Peyer's patch (tissue), 4 donors: ENCODE measurements around the gene RAPGEF2.

Experiments
- CTCF ChIP-seq, 6 experiments: fragments of 450-650 bp in 4 of 6; fragments of 200-600 bp in 2 of 6; sonication (generic) in 1 of 6; IDR thresholded peaks; one replicate each; pipeline ENCODE4 v1.5.1; 2017 to 2019; ENCODE audit warnings: antibody characterized with exemption in 6 of 6, mild to moderate bottlenecking in 3 of 6, moderate library complexity in 1 of 6
- POLR2A ChIP-seq, 2 donors: fragments of 450-650 bp; IDR thresholded peaks; one replicate each; pipeline ENCODE4 v1.5.1; 2017; ENCODE audit warnings: antibody characterized with exemption in 2 of 2, mild to moderate bottlenecking in 2 of 2, moderate library complexity in 2 of 2

- TF ChIP-seq CTCF (IDR thresholded peaks at IDR 0.05) (no peak), POLR2A (IDR thresholded peaks at IDR 0.05) (no peak)
These were observed 27.1 kb downstream of the RAPGEF2 start for GRCh38 chr4:159129814-159130550.
